ENCODE data around the gene BCL2.
"Not testable (repeated sequence)": the region's sequence is repeated elsewhere in the genome, so short reads cannot be mapped to it uniquely, and the experiment has no call there.

The BCL2 gene

DNA sequence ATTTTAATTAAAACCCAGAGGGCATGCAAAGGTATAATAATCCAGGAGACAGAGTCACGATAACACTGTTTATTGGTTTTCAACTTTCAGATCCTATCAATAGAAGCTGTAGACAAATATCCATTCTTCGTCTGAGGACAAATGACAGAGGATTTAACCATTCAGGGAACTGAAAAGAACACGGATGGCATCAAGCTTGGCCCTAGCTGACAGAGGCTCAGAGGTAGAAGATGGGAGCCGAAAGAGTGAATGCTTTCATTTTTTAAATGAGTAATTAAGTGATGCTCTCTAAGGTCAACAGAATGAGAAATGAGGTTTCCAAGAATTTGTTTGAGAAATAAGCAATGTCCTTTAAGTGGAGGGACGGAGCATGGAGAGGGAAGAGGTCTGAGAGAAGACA is 62.1 kb downstream of the BCL2 start:
- DNase-seq = no peak

DNA sequence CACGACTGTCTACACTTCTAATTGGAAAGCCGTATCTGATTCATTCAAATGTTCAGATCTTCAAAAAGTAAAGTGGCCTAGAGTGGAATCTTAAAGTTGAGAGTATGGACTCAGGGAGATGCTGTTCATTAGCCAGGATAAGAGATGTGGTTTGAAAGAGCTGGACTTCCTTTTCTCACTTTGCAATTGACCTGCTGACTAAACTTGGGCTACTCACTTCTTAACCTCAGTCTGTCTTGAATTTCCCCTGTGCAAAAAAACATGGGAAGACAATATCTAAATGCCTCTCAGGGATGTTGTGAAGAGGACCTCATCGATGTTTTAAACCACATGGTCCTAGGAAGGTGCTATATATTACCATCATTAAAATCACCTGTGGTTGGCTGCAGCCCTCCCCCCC is 64.1 kb downstream of the BCL2 start:
- DNase-seq = no peak

DNA sequence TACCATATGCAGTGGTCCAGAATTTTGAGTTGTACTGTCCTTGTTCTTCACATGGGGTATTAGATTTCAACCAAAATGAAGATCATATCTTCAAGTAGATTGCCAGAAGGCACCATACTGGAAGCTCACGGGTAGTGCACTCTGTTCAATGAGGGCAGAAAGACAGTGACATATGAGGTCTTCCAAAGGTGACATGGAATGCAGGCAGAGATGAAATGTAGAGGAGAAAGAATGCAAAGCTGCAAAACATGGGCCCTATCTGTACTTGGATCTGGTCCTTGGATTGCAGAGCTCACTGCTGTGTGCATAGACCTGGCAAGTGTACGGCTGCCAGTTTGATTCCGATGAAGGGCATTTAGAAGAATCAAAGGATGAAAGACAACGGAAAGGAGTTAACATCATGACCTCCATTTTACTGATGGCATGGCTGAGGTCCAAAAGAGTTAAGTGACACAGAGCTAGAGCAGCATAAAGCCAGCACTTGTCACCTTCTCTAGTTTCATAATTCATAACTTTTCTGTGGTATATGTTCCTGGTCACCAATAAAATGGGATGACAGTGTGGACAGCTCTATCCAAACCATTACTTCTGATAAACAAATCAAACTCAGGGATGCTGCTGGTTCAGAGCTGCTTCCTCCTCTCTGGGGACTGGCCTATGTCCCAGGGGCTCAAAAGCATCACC is 64.7 kb downstream of the BCL2 start:
- DNase-seq = no peak

DNA sequence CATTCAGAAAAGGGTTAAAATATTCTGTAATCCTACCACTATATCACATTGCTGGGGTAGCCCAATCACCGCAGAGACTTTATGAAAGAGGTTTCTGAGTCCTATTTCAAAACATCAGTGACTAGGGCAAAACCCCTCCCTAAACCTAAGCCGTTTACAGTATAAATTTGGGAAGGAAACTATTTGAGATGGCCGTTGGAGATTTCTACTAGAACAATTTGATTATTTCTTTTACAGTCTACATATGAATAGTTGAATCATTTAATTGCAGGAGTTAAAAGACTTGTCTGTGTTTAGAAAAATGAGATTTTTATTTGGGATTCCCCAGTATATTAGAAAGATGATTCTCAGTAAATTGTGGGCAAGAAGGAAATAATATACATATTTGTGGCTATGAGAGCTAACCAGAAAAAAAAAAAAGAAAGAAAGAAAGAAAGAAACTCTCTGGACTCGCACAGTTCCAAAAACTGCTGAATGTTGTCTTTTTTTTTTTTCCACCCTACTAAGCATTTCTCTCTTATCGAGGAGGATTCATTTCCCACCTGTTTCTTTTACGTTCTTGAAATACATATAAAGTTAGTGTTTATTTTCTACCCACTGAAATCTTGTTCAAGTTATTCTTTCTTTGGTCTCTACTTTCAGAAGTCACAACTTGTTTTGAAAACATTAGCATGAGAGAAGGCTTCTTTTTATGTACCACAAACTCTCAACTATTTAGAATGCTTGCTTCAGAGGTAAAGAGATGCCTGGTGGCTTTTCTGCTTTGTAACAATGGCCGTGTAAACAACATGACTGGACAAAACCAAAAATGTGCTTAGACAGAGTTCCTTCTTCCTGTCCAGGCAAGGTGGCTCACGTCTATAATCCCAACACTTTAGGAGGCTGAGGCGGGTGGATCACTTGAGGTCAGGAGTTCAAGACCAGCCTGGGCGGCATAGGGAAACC is 65.9 kb downstream of the BCL2 start:
- DNase-seq = peak; percentile 12

DNA sequence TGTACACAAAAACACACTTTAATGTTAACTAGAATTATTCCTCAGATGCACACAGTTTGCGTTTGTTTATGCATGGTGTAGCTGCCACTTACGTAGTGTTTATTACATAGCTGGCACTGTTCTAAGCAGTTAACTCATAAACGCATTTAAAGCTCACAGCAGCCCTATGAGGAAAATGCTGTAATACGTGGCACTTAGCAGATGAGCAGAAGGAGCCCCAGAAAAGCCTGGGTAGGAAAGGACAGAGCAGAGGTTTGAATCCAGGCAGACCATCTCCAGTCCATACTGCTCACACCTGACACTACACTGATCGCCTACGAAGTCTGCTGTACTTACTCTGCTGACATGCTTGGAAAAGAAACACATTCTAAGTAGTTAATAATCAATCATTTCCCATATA is 66.6 kb downstream of the BCL2 start:
- DNase-seq = no peak

DNA sequence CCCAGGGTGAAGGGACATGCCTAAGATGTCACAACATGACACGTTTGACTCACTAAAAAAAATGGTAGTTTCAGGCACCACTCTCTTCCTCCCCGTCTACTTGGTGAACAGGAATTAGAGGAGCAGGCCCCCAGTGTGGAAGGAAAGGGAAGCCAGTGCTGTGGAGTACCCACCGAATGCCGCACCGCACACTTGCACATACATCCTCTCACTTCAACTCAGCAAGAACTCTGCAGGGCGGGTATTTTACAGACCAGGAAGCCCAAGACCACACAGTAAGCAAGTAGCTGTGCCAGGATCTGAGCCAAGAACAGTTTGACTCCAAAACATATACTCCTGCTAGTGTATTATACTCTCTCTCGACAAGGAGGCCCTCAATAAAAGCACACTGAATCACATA is 69.8 kb downstream of the BCL2 start:
- DNase-seq = no peak

DNA sequence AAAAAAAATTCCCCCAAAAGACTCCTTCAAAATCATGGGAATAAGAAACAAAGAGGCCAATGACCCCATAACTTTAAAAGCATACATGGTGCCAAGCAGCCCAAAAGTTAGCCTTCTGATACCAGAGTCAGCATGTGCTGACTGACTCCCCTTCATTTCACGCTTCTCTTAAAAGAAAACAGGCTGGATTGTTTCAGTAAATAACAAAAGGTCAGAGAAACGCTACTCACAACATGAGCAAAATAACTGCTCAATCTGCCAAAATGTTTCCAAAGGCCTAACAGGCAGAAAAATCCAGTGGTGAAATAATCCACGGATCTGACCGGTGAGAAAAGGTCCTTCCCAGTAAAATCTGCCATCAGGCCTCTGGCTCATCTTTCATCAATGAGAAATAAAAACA is 71.6 kb downstream of the BCL2 start:
- no peak for DNase-seq

DNA sequence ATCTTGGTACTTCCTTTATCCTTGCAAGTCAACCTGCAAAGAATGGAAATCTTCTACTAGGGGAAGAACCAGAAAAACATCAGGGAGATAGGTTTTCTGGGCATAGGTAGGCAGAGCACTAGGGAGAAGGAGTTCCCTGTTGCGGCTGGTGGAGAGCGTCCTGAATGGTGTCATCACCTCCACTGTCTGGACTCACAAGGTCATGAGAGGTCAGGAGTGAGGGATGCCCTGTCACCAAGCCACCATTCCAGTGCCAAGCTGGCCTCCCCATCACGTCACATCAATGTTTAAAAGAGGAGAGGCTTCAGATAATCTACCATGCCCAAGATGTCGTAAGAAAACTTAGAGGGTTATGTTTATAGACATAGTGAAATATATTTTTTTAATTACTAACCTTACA is 72.1 kb downstream of the BCL2 start:
- no peak for DNase-seq

DNA sequence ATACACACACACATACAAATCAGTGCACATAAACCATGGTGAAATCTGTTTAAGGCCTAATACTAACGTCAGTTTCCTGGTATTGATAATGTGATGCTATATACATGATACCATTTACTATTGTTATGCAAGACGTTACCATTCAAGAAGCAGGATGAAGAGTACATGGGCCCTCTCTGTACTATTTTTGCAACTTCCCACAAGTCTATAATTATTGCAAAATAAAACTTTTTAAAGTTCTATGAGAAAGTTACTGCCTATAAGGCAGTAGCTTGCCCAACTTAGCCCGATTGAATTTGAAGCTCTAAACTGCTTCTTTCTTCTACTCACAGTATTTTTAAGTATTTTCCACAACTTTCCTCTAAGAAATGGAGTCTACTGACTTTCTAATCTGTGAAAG is 74.0 kb downstream of the BCL2 start:
- DNase-seq = no peak

DNA sequence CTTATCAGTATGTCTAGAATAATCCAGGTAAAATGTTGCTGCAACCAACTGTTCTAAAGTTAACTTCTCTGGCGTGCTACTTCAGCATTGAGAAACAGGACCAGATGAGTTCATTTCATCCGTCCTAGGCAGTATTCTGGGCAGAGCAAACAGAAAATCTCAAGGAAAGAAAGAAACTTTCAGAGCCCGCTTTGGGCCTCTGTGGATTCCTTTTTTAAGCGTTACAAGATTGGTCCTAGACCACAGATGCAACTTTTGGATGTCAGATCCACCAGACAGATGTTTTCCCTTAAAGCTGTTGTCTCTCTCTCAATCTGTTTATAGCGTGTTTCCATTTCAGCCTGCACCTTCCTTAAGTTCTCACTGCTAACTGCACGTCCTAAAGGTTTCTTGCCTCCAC is 75.0 kb downstream of the BCL2 start:
- no peak for DNase-seq

DNA sequence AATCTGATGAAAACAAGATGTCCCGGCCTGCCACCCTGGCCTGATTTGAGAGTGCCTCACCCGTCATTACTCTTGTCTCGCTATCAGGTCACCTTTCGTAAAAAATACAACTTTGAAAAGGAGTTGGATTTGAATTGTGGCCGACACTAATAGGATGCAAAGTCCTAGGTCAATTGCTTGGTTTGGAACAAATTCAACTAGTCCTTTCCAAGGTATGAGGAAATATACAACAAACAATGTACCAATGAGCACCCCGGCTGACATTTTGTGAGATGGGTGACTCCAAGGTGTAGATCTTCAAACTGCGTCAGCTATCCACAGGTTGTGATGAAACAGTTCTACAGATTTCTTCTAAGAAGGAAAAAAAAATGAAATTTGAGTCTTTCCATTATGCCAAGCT is 77.8 kb downstream of the BCL2 start:
- DNase-seq = no peak

DNA sequence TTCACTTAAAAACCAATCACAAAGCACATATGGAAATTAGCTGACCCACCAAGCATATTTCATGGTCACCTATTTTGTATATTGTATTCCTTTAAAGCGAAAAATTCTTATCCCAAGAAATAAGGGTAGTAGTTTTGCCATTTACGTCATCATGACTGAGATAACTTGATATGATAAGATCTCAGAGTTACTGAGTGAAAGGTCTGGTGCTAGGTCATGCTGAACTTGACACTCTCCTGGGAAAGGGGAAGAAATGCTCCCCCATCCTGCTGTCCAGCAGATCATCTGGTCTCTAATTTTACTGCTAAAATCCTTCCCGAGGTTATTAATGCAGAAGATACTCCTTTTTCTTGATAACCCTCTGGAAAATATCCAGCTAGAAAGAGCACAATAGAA is 78.3 kb downstream of the BCL2 start:
- no peak for DNase-seq

DNA sequence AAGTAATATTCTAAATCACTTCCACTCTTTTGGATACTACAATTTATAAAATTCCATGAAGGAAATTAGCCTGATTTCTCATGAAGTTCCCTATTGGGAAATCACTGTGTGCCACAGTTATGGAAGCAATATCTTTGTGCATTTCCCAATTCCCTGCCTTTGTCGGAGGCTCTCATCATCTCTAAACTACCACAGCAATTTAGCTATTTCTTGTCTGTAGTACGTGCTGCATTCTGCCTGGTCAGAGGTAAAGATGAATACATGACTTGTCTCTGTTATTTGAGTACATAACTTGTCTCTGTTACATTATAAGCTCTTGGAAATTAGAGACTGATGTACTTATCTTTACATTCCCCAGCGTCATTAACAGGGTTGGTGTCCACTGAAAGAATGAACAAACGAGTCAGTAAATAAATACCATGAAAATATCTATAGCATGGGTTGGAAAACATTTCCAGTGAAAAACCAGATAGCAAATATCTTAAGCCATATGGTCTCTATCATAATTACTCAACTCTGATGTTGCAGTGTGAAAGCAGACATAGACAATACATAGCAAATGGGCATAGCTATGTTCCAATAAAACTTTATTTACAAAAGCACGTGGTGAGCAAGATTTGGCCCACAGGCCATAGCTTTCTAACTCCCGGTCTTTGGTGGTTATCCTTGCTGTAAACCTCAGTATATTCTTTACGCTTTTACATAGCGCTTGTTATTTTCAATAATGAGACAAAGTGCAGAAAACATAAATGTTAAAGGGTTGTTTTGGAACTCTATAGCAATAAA is 78.8 kb downstream of the BCL2 start:
- DNase-seq = no peak

DNA sequence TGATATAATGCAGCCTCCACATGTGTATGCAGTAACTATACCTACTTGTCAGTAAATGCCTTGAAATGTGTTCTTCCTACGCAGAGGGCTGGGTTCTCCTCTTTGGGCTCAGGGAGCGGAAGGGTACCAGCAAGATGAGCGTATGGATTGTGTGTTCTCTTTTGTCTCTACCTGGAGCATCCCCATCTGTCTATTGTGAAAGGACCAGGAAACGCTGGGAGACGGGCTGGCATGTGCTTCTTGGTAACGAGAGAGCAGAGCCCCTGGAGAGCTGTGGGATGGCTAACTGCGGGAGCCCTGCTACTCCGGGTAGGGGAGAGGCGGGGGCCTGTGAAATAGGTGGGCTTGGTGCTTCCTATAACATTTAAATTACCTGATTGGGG is 80.9 kb downstream of the BCL2 start:
- no peak for DNase-seq

DNA sequence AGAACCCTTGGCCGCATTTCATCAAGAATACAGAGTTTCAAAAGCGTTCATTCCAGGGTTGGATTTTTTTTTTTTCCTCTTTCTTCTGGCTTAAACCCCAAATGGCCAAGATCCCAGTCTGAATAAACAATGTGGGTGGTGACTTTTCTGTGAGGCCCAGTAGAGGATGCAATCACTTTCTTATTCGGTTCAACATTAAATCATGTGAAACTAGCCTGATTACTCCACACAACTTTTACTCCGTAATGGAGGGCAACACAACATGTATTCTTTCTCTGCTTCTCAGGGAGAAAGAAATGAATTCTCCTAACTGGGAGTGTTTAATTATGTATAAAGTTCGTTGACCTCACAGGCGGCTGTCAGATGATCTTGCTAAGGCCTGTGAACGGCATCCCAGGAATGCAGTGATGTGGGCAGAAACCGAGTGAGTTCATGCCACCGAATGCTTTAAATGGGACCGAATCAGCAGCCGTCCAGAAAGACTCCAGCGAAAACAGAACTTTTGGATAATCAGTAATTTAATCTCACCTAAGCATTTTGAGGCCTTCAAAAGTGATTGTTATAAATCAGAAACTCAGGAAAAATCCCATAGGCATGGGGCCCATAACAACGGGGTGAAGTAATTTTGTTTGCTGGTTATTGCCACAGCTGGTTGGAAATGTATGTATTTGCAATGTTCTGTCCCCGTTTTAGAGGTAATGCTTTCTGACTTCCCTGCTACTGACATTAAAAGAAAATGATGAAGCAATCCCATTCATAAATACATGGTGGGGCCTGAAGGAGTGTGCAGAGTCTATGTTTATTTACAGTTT is 81.5 kb downstream of the BCL2 start:
- peak; percentile 92 for DNase-seq

DNA sequence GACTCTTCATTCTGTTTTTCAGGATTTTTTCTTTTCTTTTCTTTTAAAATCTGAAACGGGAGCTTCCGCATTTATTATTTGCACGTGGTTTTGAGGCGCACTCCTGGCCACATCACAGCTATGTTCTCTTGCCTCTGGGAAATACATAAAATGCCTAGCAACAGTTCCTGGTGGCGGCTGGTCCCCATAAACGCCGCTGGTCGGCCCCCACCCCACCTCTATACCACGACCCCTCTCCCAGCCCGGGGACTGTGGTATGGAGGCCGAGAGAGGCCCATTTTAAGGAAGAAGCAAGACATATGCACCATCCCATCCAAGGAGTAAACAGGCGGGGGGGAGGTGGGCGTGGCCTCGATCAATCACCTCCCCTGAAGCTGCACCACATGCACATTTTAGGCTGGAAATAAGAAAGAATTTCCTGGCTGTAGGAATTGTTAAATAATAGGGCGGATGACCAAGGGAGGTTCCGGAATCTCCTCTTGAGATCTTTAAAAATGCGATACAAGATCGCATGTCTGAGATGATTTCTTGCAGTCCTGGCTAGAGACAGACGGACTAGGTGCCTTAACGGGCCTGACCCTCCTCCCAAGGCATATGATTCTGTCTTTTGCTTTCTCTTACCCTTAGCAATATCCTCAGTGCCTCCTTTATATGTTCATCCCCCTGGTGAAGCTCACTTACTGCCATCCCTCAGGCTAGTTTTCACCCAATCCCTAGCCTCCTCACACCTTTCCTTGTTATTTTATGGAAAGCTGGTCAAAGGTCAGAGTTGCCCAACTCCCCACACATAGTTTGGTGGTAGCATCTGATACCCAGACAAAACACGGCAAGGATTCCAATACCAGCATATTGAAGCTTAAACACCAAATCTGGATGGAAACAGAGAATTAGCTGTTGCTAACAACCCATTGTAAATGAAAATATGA is 82.4 kb downstream of the BCL2 start:
- no peak for DNase-seq

DNA sequence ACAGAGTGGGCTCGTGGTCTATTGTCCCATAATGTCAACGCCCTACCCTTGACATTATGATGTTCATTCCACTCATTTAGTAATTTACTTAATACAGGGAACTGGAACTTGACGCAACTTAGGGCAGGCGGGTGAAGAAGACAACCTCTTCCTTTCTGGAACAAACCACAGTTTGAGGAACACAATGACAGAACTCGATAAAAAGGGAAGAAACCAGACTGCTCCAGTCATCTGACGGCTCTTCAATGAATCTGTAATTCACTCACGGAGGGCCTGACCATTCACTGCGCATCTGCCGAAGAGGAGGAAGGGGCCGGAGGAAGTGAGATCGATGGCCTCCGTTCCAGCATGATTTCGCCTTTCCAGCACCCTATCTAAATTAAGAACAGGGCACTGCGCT is 83.2 kb downstream of the BCL2 start:
- DNase-seq = no peak

DNA sequence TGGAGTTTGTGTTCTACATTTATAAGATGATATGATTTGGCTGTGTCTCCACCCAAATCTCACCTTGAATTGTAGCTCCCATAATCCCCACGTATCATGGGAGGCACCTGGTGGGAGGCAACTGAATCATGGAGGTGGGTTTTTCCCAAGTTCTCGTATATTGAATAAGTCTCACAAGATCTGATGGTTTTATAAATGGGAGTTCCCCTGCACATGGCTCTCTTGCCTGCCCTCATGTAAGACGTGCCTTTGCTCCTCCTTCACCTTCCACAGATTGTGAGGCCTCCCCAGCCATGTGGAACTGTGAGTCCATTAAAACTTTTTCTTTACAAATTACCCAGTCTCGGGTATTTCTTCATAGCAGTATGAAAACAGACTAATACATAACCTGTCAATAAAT is 83.6 kb downstream of the BCL2 start:
- DNase-seq = not testable (repeated sequence)

DNA sequence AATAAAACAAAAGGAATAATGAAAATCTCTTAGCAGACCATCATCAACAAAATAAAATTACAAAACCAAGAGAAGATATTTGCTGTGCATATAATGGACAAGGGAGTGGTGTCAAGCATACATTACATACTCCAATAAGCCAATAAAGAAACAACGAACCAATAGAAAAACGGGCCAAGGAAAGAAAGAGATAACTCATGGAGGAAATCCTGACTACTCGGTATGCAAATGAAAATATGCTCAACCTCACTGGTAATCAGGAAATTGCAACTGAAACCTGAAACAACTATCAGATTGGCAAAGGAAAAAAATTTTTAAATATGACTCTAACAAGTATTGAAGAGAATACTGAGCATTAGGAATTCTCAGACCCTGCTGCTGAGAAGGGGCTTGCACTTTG is 84.7 kb downstream of the BCL2 start:
- DNase-seq = no peak

DNA sequence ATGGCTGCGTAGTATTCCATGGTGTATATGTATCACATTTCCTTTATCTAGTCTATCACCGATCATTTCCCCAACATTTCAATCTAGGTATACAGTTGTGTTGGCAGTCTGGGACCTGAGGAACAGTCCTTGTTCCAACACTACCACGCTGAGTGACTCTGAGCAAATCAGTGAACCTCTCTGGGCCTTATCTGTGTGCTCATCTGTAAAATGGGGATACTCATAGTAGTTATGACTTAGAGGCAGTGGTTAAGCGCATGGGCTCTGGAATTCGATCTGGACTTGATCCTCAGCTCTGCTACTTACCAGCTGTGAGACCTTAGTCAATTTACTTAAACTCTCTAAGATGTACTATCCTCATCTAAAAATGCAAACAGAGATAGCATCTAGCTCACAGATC is 85.1 kb downstream of the BCL2 start:
- no peak for DNase-seq

DNA sequence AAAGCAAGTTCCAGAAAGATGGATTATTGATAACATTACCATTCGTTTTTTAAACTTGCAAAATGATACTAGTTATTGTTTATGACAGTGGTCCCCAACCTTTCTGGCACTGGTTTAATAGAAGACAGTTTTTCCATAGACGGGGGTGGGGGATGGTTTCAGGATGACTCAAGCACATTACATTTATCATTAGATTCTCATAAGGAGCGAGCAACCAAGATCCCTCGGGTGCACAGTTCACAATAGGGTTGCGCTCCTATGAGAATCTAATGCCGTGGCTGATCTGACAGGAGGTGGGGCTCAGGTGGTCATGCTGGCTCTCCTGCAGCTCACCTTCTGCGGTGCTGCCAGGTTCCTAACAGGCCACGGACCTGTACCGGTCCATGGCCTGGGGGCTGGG is 86.2 kb downstream of the BCL2 start:
- no peak for DNase-seq

DNA sequence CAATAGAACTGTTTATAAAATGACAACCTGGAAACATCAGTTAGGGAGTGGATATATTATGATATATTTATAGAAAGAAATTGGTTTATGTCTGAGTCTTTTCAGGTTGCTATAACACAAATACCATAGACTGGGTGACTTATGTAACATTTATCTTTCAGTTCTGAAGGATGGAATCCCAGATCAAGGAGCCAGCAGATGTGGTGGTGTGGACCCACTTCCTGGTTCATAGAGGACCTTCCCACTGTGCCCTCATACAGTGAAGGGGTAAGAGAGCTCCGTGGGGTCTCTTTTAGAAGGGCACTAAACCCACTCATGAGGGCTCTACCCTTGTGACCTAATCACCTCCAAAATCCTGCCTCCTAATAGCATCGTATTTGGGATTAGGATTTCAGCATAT is 86.7 kb downstream of the BCL2 start:
- DNase-seq = no peak

All from kidney glomerular epithelial cell (primary cell).